ENCODE measurements around the gene DDX27.

The DDX27 gene

GRCh38 chr20:49279677-49280462 lies 60.7 kb downstream of the DDX27 start:
- peak in 1 of 2 experiments; percentile 34 for DNase-seq

- no peak for DNase-seq
These were observed 61.3 kb downstream of the DDX27 start for GRCh38 chr20:49280463-49281058.

DNA sequence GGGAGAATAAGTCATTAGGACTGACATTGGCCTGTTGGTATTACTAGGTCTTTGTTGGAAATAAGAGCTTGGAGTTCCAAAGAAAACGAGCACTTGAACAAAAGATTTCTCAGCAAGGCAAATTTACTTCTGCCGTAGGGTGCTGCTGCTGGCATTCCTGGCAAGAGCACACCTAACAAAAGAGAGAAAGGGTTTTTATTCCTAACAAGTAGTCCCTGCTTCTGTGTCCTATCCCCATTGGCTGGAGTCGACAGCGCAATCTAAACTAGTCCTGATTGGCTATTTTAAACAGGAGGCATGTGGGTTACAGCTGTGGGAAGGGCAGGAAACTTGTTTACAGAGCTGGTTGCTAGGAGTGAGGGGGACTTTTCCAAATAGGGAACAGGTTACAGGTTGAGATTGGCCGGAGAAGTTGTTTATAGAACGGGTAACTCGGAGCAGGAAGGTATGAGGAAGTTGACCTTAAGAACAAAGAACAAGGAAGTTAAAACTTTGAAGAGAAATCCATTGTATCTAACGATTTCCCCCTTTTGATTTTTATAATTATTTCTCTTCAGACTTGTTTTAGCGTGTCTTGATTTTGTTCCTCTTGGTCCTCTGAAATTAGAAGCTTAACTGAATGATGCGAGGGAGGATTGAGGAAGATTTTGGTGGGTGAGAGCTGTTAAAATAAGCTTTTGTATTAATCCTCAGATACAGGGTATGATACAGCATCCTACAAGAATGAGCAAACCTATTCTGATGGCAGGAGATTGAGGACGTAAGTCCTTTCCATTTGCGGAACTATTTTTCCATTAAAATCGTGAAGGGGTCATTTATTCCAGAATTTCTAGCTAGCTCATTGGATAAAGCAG lies 62.1 kb downstream of the DDX27 start:
- DNase-seq = peak; percentile 86 to 89

- no peak for DNase-seq
These were observed 62.8 kb downstream of the DDX27 start for GRCh38 chr20:49281913-49282467.

- no peak for DNase-seq
These were observed 63.5 kb downstream of the DDX27 start for GRCh38 chr20:49282584-49283171.

DNA sequence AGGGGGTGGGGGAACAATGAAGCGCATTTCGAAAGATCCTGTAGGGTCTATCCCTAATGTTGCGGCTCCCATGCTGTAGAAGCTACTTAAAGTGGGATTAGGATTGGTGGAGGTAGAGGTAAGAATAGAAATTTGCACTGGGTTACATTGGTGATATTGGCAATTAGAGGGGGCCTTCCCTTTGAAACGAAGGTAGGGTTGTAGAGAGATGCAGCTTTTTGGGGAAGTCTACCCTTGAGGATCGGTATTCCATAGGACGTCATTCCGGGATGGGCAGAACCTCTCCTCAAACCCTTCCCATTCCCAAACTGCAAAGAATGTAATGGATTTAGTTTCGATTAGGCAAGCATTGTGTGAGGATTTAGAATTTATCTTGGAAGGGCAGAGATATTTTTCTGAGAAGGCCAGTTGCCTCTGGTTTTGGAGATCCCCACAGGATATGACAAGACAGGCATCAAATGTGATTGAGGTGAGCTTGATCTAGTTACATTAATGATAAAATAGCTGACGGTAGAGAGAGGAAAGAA lies 64.0 kb downstream of the DDX27 start:
- no peak for DNase-seq

GRCh38 chr20:49283703-49284625 lies 64.7 kb downstream of the DDX27 start:
- peak in 1 of 2 experiments; percentile 22 for DNase-seq

DNA sequence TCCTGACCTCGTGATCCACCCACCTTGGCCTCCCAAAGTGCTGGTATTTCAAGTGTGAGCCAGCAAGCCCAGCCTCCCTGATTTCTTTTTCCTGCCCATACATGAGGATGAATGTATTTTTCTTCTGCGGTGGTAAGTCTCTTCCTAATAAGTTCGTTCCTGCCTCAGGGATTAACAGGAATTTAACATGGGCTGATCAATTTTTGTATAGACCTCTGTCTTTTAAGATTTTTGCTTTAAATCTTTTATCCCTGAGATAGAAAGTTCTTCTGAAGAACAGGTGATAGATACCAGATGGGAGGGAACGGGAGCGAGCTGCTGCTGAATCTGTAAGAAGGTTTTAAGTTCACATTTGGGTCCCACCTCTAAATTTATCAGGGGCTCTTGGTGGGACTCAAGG lies 65.6 kb downstream of the DDX27 start:
- DNase-seq = no peak

DNA sequence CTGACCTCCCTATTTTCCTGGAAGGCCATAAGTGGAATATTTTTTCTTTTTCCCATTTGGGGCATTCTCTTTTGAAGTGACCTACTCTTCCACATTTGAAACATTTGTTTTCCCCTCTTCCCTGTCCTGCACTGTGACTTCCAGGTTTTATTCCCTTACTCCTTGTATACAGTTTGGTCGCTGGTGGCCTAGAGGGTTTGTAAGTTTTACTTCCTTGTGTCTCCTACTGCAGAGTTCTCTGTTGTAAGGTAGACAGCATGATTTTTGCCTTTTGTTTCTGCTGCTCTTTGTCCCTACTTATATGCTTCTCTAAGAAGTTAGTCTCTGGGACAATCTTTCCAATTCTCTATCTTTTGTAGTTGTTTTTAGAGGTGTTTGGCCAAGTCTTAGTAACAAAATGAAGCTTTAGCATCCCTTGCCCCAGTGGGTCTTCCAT lies 66.0 kb downstream of the DDX27 start:
- DNase-seq = no peak

DNA sequence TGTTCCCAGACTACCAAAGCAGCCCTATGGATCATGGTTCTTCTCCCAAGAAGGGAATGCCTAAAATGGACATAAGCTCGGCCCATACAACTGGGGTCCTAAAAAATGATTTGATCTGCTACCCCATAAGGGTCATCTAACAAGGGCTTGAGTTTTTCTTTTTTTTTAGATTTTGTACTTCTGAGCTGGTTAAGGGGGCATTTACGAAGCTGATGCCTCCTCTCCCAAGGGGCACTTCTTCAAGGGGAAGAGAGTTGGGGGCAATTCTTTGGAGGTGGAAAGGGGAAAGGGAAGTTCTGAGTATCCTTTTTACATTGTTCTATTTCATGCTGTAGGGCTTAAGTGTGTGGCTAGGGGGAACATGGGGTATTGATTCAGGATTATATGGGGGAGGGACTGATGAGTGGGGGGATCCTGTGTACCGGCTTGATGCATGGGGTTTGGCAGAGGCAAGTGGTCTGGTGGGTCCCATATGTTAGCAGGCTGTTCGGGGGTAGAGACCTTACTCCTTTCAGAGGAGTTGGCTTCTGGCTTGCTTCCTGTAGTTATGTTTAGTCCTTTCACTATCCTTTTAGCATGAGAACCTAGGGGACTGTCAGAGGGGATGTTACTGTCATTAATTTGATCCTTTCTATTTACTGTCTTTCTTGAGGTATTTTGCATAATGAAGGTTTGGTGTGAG lies 66.7 kb downstream of the DDX27 start:
- DNase-seq = no peak

DNA sequence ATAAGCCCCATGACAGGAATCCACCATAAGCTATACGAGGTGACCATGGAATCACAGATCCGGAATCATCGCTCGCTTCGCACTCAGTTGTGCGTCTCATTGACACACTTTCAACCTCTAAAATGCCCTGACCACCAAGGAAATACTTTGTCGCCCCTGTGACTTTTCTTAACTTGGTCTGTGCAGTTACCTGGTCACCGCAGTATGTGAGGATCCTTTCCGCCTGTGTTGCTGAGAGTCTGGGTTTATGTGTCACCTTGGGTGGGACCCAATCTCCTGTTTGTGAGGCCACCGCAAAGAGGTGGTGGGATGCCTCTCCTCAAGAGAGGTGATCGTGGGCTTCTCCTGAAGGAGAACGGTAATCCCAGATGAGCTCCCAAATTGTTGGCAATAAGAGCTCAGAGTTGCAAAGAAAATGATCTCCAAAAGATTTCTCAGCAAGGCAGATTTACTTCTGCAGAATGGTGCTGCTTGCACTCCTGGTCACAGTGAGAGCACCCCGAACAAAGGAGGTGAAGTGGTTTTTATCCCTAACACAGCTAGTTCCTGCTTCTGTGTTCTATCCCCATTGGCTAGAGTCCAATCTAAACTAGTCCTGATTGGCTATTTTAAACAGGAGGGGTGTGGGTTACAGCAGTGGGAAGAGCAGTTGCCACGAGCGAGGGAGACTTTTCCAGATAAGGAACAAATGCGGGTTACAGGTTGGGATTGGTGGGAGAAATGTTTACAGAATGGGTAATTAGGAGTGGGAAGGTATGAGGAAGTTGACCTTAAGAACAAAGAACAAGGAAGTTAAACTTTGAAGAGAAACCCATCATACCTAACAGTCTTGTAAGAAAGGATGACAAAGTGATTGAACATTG lies 67.7 kb downstream of the DDX27 start:
- peak; percentile 56 to 67 for DNase-seq

- no peak for DNase-seq
These were observed 68.5 kb downstream of the DDX27 start for GRCh38 chr20:49287555-49288249.

DNA sequence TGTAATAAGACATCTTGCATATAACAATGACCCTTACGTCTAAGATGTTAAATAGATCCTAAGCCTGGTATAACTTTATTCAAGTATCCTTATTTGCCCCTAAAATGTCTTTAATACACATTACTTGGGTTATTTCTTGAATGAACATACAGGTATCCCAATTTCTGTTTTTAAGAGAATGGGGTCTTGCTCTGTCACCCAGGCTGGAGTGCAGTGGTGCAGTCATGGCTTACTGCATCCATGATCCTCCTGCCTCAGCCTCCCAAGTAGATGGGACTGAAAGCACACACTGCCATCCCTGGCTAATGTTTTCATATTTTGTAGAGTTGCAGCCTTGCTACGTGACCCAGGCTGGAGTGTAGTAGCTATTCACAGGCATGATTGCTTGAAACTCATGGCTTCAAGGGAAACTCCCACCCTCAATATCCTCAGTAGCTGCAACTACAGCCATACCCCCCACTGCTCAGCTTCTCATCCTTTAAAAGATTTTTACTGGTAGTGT lies 69.1 kb downstream of the DDX27 start:
- no peak for DNase-seq

DNA sequence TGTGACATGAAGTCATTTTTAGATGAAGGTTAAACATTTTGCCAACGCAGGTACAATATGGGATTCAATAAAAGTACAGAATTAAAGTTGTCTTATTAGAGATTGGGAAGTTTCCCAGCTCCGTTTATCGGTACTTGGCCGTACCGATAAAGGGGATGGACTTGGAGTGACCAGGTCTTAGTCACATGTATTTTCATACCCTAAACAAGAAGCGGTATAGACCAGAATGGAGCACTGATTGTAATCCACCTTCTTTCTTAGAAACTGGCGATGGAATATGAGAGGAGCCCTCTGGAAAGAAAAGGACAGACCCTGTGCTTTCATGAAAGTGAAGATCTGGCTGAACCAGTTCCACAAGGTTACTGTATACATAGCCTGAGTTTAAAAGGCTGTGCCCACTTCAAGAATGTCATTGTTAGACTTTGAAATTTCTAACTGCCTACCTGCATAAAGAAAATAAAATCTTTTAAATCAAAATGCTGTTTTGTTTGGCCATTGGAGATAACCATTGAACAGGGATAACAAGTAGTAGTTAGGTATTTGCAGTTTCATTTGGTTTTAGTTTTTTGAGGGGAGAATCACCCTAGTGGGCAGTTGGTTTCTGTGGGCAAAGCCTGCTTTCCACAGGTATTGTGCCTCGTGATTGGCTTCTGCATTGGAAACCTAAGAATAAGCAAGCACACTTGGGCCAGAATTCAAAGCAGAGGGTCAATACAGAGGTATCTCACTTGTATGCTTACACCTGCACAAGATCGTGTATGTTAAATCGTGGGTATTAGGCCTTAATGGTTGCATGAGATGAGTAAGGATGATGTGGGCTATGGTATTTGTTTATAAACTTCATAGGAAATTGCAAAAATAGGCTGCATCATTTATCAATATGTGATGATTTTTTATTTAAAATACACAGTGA lies 69.8 kb downstream of the DDX27 start:
- no peak for DNase-seq

DNA sequence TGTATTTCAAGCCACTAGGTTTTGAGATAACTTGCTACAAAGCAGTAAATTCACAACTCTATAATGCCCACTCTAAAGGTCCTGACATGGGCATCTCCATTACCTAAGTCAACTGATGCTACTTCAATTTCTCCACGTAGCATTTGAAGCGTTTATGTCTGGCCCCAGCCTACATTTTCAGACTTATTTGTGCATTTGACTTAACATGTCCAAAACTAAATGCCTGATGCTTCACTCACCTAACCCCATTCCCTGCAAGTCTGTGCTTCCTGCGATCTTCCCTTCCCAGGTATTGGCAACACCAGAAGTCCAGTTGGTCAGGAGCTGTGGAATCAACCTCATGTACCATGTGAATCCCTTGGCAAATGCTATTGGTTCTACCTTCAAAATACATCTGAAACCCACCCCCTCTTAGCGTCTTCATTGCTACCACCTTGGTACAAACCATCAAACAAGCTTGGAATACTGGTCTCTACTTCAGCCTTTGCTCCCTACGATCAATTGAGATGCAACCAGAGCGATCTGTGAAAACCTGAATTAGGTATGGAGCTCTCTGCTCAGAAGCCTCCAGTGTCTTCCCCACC lies 71.5 kb downstream of the DDX27 start:
- DNase-seq = no peak

DNA sequence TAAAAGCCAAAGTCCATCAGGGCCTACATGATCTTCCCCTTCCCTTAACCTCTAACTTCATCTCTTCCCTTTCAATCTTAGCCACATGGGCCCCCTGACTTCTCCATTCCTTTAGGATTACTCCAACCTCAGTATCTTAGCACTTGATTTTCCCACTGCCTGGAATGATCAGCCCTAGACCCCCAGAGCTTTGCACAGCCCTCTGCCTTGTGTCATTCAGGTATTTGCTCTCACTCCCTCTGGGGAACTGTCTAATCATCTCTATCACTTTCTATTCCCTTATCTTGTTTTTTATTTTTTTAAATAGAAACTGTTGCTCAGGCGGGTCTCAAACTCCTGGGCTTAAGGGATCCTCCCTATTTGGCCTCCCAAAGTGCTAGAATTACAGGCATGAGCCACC lies 72.0 kb downstream of the DDX27 start:
- DNase-seq = no peak

- DNase-seq = no peak
These were observed 72.8 kb downstream of the DDX27 start for GRCh38 chr20:49292010-49292409.
